Measurements from ENCODE around the gene PRKCZ.
"Not testable (repeated sequence)": the region's sequence is repeated elsewhere in the genome, so short reads cannot be mapped to it uniquely, and the experiment has no call there.

The PRKCZ gene

GRCh38 chr1:2146836-2147517, 96.8 kb downstream of the PRKCZ start:
- no peak for DNase-seq (ENCODE audit: low read depth in 1 of 2, low spot score in 1 of 2)
- TF ChIP-seq GABPA (IDR thresholded peaks at IDR 0.05; ENCODE audit: low read depth) (no peak), CTCF (IDR thresholded peaks at IDR 0.05; ENCODE audit: insufficient read depth, low read length) (no peak)
- Histone ChIP-seq H3K27ac (replicated peaks) (peak overlapping the region; percentile 57), H3K27me3 (ENCODE audit: insufficient read depth, poor library complexity, severe bottlenecking) (no peaks in the 10 kb centered on the region), H3K4me3 (replicated peaks; ENCODE audit: insufficient read depth, low read length) (no peak overlapping the region)

- not testable (repeated sequence) for H3K27ac ChIP-seq (replicated peaks); DNase-seq (ENCODE audit: low read depth in 1 of 2, low spot score in 1 of 2); H3K4me3 ChIP-seq (replicated peaks; ENCODE audit: insufficient read depth, low read length); H3K27me3 ChIP-seq (ENCODE audit: insufficient read depth, poor library complexity, severe bottlenecking)
Measured at GRCh38 chr1:2147869-2148268, 97.7 kb downstream of the PRKCZ start.

- Histone ChIP-seq H3K27ac (replicated peaks) (peak overlapping the region; percentile 92), H3K27me3 (ENCODE audit: insufficient read depth, poor library complexity, severe bottlenecking) (no peaks in the 10 kb centered on the region), H3K4me3 (replicated peaks; ENCODE audit: insufficient read depth, low read length) (no peak overlapping the region)
- DNase-seq (ENCODE audit: low read depth in 1 of 2, low spot score in 1 of 2): peak; percentile 92 to 95
- TF ChIP-seq POLR2AphosphoS5 (IDR thresholded peaks at IDR 0.05; ENCODE audit: low read depth): peak; percentile 84
- no peak for TF ChIP-seq CTCF (IDR thresholded peaks at IDR 0.05; ENCODE audit: insufficient read depth, low read length)
- no peak for TF ChIP-seq REST (IDR thresholded peaks at IDR 0.05; ENCODE audit: insufficient replicate concordance, low read depth)
- TF ChIP-seq SPI1 (IDR thresholded peaks at IDR 0.05; ENCODE audit: borderline replicate concordance, low read depth): peak; percentile 47; the same call in 1 of the 2 replicates
- TF ChIP-seq GABPA (IDR thresholded peaks at IDR 0.05; ENCODE audit: low read depth): peak; percentile 48; the same call in 1 of the 2 replicates
Measured at GRCh38 chr1:2148691-2149090, 98.5 kb downstream of the PRKCZ start.

GRCh38 chr1:2150801-2151200, 100.6 kb downstream of the PRKCZ start:
- Histone ChIP-seq H3K4me3 (replicated peaks; ENCODE audit: insufficient read depth, low read length) (no peak overlapping the region), H3K27me3 (ENCODE audit: insufficient read depth, poor library complexity, severe bottlenecking) (no peaks in the 10 kb centered on the region), H3K27ac (replicated peaks) (peak overlapping the region; percentile 92)
- TF ChIP-seq POLR2AphosphoS5 (IDR thresholded peaks at IDR 0.05; ENCODE audit: low read depth) (no peak), CTCF (IDR thresholded peaks at IDR 0.05; ENCODE audit: insufficient read depth, low read length) (no peak), GABPA (IDR thresholded peaks at IDR 0.05; ENCODE audit: low read depth) (no peak), REST (IDR thresholded peaks at IDR 0.05; ENCODE audit: insufficient replicate concordance, low read depth) (no peak), SPI1 (IDR thresholded peaks at IDR 0.05; ENCODE audit: borderline replicate concordance, low read depth) (no peak)
- DNase-seq (ENCODE audit: low read depth in 1 of 2, low spot score in 1 of 2): peak in 1 of 2 experiments; percentile 89

All from HL-60 (cell line).